ENCODE results near the gene MYZAP. TPM values are rescaled to one million over a fixed set of nuclear protein-coding genes. Genes with fewer than 3 reads are reported as not detected.

MYZAP gene
- total and polyA plus RNA-seq, 2 of the 4 experiments (the other 2 are of a cell fraction), result not detected

DNA sequence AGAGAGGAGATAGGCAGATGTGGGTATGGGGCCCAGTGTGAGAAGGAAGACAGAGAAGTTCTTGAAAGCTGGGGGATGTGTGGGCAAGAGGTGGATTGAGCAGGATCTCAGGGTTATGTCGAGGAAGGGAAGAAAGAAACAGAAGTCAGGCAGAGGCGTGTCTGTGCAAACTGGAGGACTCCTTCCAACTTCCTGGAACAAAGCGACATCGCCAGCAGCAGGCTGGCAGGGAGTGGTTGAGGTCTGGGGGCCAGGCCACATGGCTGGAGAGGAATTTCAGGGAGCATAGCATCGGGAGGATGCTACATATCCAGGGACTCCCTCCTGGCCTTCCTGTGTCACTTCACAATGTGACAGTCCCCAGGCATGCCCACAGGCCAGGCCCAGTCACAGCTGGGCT is 42.9 kb upstream of the MYZAP start:
- intact Hi-C loops (cut with micrococcal nuclease), result no loop called here
- Histone ChIP-seq H3K79me1 (ENCODE audit: low read depth in 1 of 2, low read length in 2 of 2) (no peaks in the 10 kb centered on the region), H2BK20ac (ENCODE audit: low read depth, low read length) (no peak overlapping the region), H3K4me1 (ENCODE audit: control insufficient read depth, insufficient read depth, low read length) (peaks cover 8% of the 10 kb centered on the region), H3K27ac (ENCODE audit: insufficient read depth, low read length) (no peak overlapping the region), H2BK120ac (ENCODE audit: low read depth, low read length) (no peak overlapping the region), H4K20me1 (ENCODE audit: insufficient read depth, low read length) (no peaks in the 10 kb centered on the region), H2BK15ac (ENCODE audit: low read depth, low read length) (no peak overlapping the region), H3K4me2 (ENCODE audit: low read depth, low read length) (no peak overlapping the region), H3K18ac (ENCODE audit: low read depth, low read length) (no peak overlapping the region), H3K9ac (ENCODE audit: low read depth, low read length) (no peak overlapping the region), H3K27me3 (ENCODE audit: control insufficient read depth, insufficient read depth, low read length) (peaks cover 21% of the 10 kb centered on the region), H2AK9ac (replicated peaks; ENCODE audit: low read depth, low read length, poor library complexity) (no peak overlapping the region), H3K14ac (replicated peaks; ENCODE audit: low read depth, low read length) (no peak overlapping the region), H4K91ac (ENCODE audit: insufficient read depth, low read depth, low read length) (no peak overlapping the region), H3K4ac (ENCODE audit: low read depth, low read length) (no peak overlapping the region), H2AFZ (replicated peaks; ENCODE audit: low read length, poor library complexity) (no peak overlapping the region), H3K56ac (ENCODE audit: extremely low read depth, insufficient read depth, low read length) (no peak overlapping the region), H2AK5ac (ENCODE audit: low read depth, low read length) (no peak overlapping the region), H2BK5ac (ENCODE audit: low read depth, low read length, poor library complexity, severe bottlenecking) (no peak overlapping the region), H3K9me3 (ENCODE audit: control insufficient read depth, insufficient read depth, low read length) (no peaks in the 10 kb centered on the region), H3K36me3 (ENCODE audit: control insufficient read depth, insufficient read depth, low read length) (no peaks in the 10 kb centered on the region), H4K8ac (ENCODE audit: low read depth in 2 of 2, low read length in 2 of 2) (no peak overlapping the region), H4K5ac (ENCODE audit: low read depth, low read length) (no peak overlapping the region), H3K4me3 (ENCODE audit: insufficient read depth, low read depth, low read length) (no peak overlapping the region), H3K9me1 (ENCODE audit: insufficient read depth, low read length) (peaks cover 12% of the 10 kb centered on the region), H3K23ac (ENCODE audit: low read depth, low read length) (no peak overlapping the region)
- ATAC-seq (ENCODE audit: low read depth) (no peak), DNase-seq (no peak)
- ChIA-PET POLR2A (ENCODE audit: unreplicated experiment) (no interaction called here), CTCF (no interaction called here)
- no TSS peak for BruUV-seq (replicated peaks)
- no CpG with 5 or more reads among the region's 5 CpGs for WGBS, 2 experiments (ENCODE audit: extremely low coverage in 2 of 2, insufficient read length in 1 of 2)
- TF ChIP-seq SMC3 (IDR thresholded peaks at IDR 0.05; ENCODE audit: low read depth, low read length), result no peak
- TF ChIP-seq POLR2A (IDR thresholded peaks at IDR 0.05; ENCODE audit: low read depth, low read length), result no peak
- TF ChIP-seq MXI1 (IDR thresholded peaks at IDR 0.05; ENCODE audit: borderline replicate concordance, low read depth, low read length), result no peak
- no peak for TF ChIP-seq MAZ (IDR thresholded peaks at IDR 0.05; ENCODE audit: borderline replicate concordance, low read depth, low read length)
- TF ChIP-seq RAD21 (IDR thresholded peaks at IDR 0.05; ENCODE audit: low read length), result no peak
- TF ChIP-seq FOS (IDR thresholded peaks at IDR 0.05; ENCODE audit: low read depth, low read length), result no peak
- TF ChIP-seq, protein P1, sequence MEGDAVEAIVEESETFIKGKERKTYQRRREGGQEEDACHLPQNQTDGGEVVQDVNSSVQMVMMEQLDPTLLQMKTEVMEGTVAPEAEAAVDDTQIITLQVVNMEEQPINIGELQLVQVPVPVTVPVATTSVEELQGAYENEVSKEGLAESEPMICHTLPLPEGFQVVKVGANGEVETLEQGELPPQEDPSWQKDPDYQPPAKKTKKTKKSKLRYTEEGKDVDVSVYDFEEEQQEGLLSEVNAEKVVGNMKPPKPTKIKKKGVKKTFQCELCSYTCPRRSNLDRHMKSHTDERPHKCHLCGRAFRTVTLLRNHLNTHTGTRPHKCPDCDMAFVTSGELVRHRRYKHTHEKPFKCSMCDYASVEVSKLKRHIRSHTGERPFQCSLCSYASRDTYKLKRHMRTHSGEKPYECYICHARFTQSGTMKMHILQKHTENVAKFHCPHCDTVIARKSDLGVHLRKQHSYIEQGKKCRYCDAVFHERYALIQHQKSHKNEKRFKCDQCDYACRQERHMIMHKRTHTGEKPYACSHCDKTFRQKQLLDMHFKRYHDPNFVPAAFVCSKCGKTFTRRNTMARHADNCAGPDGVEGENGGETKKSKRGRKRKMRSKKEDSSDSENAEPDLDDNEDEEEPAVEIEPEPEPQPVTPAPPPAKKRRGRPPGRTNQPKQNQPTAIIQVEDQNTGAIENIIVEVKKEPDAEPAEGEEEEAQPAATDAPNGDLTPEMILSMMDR (conservative IDR thresholded peaks at IDR 0.05; ENCODE audit: low read depth, low read length), result no peak
- TF ChIP-seq CEBPB (IDR thresholded peaks at IDR 0.05; ENCODE audit: low read depth, low read length), result no peak
- no peak for TF ChIP-seq NFE2L2 (IDR thresholded peaks at IDR 0.05; ENCODE audit: low read depth, low read length)
- TF ChIP-seq BHLHE40 (IDR thresholded peaks at IDR 0.05; ENCODE audit: low read depth, low read length), result no peak
- TF ChIP-seq, protein P2, sequence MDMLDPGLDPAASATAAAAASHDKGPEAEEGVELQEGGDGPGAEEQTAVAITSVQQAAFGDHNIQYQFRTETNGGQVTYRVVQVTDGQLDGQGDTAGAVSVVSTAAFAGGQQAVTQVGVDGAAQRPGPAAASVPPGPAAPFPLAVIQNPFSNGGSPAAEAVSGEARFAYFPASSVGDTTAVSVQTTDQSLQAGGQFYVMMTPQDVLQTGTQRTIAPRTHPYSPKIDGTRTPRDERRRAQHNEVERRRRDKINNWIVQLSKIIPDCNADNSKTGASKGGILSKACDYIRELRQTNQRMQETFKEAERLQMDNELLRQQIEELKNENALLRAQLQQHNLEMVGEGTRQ (IDR thresholded peaks at IDR 0.05; ENCODE audit: low read depth, low read length), result no peak
- no peak for TF ChIP-seq MAFK (IDR thresholded peaks at IDR 0.05; ENCODE audit: low read depth, low read length)
- no peak for TF ChIP-seq RFX5 (IDR thresholded peaks at IDR 0.05; ENCODE audit: low read depth, low read length)
- no peak for TF ChIP-seq CHD1 (IDR thresholded peaks at IDR 0.05; ENCODE audit: low read depth, low read length)
- TF ChIP-seq, protein P3, sequence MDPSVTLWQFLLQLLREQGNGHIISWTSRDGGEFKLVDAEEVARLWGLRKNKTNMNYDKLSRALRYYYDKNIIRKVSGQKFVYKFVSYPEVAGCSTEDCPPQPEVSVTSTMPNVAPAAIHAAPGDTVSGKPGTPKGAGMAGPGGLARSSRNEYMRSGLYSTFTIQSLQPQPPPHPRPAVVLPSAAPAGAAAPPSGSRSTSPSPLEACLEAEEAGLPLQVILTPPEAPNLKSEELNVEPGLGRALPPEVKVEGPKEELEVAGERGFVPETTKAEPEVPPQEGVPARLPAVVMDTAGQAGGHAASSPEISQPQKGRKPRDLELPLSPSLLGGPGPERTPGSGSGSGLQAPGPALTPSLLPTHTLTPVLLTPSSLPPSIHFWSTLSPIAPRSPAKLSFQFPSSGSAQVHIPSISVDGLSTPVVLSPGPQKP (IDR thresholded peaks at IDR 0.05; ENCODE audit: borderline replicate concordance, low read depth, low read length), result no peak
- TF ChIP-seq RCOR1 (IDR thresholded peaks at IDR 0.05; ENCODE audit: insufficient replicate concordance, low read length), result no peak
- dilution Hi-C loops (cut with HindIII; ENCODE audit: low sequenced_read_pairs, unreplicated experiment), result loop anchor here (25.0 kb wide), 1 partner anchor 212 kb away; no protein-coding TSS in a partner anchor
- in situ Hi-C loops (cut with MboI; ENCODE audit: low sequenced_read_pairs), result loop anchor here (25.0 kb wide), 2 partner anchors 637 to 737 kb away; partner anchors contain the start of gene TCF12
